SKM-1 (cell line): ENCODE measurements around the gene SCMH1.

Experiments used
- DNase-seq: peaks from one replicate; lab custom pipeline; 2025; ENCODE audit not compliant: unreplicated experiment; lab: John Stamatoyannopoulos, UW

SCMH1 gene

DNA sequence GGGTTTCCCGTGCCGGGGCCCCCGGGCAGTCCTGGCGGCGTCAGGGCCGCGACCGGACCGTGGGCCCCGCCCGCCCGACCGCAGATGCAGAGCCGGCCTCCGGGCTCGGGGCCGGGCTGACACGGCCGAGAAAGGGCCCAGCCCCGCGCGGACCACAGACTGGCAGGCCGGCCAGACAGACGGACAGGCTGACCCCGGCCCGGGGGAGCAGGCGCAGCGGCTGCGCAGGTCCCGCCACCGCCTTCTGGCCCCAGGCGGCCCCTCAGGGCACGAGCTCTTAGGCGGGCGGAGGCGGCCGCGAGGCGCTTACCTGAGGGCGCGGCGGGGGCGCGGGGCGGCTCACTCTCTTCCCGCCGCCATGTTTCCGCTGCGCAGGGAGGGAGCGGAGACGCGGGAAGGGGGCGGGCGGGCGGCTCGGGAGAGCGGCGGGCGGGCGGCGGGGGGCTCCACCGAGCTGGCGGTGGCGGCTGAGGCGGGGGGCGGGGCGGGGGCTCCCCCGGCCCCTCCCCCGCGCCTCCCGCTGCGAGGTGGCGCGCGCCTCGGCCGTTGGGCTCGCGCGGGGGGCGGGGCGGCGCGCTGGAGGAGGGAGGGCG, at the start of gene SCMH1:
TSS of gene SCMH1 (minus strand) at position 558 of the 593 bp plus-strand sequence. CDS start 56,173 bp downstream, outside the sequence.
- DNase-seq = no peak

DNA sequence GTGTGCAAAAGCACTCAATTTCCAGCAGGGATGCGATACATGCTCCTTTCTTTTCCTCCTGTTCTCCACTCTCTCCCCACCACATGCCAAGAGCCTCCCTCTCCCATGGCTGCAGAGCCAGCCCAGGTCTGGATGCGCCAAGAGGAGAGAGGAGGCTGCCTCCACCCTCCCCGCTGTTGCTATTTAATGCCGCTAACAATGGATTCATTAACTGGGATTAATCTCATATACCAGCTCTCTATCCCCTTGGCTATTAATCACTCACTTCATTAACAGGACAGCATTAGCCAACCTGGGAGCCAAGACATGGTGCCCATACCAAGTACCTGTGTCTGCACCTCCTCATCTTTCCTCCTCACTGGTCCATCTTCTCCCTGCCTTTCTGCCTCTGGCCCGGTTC, 49.1 kb upstream of the SCMH1 start:
- no peak for DNase-seq

DNA sequence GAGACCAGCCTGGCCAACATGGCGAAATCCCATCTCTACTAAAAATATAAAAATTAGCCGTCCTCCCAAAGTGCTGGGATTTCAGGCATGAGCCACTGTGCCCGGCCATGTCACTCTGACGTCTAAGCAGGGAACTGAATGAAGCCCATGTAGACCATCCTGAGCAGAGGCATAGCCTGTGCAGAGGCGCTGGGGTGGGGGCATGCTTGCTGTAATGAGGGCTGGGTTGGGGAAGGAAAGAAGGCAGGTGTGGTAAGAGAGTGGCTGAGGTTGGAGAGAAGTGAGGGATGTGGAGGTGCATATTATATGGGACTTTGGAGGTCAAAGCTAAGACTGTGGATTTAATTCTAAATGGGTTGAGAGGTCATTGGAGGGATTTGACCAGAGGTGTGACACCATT, 47.1 kb upstream of the SCMH1 start:
- DNase-seq = no peak

- DNase-seq = no peak
Observed at GRCh38 chr1:41286992-41287391, 44.9 kb upstream of the SCMH1 start.

- DNase-seq = no peak
Observed at GRCh38 chr1:41286486-41286885, 44.4 kb upstream of the SCMH1 start.

DNA sequence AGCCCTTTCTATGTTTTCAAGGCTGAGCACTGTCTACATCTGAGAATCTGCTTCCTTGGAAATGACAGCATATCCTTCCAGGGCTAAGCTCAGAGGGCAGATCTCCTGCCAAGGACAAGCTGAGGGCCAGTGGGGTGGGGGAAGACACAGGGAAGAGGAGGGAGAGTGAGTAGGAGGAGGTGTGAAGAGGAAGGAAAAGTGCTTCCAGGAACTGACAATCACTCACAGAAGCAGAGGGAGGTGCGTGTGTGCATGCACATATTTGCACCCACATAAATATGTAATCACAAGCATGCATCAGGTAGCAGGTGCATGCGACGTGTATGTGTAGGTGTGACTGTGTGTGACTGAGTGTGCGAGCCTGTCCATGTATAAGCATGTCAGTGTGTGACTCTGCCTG, 43.7 kb upstream of the SCMH1 start:
- DNase-seq = no peak

DNA sequence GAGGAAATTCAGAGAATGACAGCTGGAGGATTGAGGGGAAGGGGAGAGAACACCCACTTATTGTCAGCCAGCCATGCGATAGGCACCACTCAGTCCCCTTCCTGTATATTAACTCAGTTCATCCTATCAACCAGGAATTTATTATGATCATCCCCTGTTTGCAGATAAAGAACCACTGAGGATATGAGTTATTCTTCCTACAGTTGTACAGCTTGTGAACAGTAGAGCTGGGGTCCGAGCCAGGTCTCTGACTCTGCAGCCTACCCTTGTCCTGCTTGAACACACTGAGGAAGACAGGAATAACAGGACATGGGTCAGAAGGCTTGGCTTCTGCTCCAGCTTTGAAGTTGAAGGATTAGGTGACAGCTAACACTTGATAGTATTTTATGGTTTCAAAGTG, 42.0 kb upstream of the SCMH1 start:
- no peak for DNase-seq

GRCh38 chr1:41282679-41283317, 40.7 kb upstream of the SCMH1 start:
- DNase-seq = no peak

GRCh38 chr1:41281334-41281733, 39.2 kb upstream of the SCMH1 start:
- no peak for DNase-seq

- no peak for DNase-seq
Observed at GRCh38 chr1:41280202-41281032, 38.3 kb upstream of the SCMH1 start.

DNA sequence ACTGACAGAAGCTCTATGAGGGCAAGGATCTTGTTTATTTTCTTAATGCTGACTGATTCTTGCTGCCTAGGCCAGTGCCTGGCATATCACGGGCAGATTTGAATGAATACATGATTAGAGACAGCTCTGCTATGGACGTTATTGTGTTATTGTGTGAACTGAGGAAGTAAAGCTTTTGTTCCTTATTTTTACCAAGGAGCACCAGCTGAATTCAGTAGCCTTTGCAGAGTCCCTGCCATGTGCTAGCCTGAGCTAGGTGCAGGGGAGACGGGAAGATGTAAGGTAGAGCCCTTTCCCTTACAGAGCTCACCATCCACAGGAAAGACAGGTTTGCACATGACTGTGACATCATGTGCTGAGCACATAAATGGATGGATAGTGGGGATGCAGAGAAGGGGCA, 36.0 kb upstream of the SCMH1 start:
- peak; percentile 56 for DNase-seq

GRCh38 chr1:41277371-41277975, 35.4 kb upstream of the SCMH1 start:
- DNase-seq = peak; percentile 40

DNA sequence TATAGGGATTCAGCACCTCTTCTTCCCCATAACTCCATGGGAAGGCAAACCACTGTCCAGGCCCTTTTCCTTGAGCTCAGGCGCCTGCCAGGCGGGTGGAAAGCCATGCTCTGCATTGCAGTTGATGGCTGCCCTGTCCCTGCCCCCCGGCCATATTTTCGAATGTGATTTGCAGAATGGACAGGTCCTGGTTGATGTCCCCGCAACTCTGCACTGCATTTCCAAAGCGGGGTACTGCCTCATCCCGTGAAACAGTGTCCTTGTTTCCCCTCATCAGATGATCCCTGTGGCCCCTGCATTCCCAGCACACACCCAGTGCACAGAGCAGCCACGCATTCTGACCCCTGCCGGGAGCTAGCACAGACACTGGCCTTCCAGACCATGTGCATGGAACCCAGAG, 33.7 kb upstream of the SCMH1 start:
- no peak for DNase-seq

DNA sequence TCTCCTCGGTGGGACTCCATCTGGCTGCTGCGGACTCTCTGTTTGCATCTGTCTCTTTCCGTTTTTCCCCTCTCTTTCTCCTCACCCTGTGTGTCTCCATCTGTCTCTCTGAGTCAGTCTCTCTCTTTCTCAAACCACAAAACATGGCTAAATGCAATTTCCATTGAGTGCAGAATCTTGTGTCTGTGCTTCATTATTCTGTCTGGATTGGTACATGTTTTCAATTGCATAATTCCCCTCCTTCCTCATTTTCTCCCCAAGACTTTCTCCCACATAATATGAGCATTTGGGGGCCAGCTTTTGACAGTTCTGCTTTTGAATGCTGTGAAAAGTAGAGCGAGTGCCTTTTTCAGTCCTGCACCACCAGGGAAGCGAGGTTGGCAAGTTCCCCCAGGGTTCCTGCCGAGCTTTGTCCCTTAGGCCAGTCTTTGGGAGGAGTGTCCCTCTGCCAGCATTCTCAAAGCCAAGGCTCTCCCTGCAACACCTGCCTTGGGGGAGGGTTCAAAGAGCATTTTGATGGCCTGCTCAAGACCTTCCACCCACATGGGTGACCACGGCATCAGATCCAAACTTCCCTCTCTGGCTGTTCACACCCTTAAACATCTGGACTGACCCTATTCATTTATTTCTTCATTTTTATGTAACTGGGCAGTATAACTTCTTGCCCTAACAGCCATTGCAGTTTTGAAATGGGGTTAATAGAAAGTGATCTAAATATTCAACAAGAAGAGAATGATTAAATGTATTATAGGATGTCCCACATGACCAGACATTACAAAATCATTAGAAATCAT, 32.8 kb upstream of the SCMH1 start:
- peak; percentile 97 for DNase-seq

GRCh38 chr1:41272601-41273000, 30.5 kb upstream of the SCMH1 start:
- DNase-seq = no peak

DNA sequence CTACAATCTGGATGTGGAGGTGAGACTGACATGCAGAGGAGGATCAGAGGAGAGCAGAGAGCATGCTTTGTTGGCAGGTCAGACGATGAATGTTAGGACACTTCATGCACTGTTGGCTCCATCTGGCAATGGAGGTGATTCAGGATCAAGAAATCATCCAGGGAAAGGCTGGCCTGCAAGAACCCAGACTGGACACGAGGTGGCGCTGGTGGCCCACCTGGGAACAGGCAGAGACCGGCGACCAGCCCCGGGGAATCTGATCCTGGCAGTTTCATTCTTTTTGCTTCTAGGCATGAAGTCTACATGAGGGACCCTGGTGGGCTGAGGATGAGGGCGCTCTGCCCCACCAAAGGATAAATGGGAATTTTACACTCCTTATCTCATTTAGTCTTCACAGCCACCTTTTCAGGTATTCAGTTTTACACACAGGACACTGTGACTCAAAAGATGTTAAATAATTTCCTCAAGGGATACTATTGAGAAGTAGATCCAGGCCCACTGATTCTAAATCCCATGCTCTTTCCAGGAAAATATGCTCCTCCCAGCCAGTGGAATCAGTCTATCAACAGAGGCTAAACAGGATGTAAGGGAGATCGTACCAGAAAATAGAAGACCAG, 26.2 kb upstream of the SCMH1 start:
- DNase-seq = peak; percentile 45

DNA sequence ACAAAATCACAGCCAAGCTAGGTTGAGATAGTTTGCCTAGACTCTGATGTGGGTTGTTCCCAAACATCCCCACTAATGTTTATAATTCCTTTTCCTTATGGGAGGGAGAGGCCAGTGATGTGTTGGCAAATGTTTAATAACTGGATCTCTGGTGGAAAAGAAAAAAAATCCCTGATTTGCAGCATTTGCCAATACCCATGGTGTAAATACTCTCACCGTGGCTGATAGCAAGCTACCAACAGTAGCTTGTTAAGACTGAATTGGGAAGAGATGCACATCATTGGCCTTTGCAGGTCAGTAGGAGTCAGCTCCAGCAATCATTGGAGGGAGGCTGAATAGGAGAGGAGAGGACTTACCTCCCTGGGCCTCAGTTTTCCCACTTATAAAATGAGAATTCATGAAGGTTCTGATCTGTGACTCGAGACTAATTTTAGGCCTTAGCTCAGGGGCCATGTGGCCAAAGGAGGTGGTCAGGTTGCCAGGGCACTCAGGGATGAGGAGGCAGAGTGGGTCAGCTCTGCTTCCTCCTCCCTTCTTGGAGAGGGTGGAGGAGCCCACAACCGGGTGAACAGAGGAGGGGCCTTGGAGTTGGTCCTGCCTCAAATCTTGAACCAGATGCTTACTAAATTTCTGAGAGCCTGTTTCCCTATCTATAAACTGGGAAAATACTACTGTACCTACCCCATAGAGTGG, 20.0 kb upstream of the SCMH1 start:
- DNase-seq = no peak

DNA sequence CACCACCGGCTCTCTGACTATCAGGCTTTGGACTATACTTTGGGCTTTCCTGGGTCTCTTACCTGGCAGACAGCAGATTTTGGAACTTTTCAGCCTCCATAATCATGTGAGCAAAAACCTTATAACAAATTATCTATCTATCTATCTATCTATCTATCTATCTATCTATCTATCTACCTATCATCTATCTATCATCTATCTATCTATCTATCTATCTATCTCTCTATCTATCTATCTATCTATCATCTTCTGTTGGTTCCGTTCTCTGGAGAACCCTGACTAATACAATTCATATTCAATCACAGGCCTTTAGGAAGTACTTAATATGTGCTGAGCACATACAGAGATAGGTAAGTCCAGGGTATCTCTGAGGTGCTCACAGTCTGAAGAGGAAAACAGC, 18.7 kb upstream of the SCMH1 start:
- DNase-seq = no peak

DNA sequence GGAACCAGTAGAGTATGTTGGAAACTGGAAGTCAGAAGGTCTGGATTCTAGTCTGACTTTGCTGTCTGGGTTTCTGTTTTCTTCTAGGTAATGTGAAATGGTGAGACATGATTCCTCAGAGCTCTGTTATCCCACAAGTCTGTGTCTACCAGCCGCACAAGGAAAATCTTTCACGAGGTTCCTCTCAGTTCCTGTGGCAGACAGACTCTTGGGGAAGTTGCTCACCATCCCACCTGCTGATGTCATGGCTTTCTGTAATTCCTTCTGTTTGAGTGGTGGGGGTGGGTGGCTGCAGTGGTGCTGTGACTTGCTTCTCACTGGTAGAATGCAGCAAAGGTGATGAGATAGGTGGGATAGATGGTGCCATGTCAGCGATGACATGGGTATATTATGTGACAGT, 17.1 kb upstream of the SCMH1 start:
- no peak for DNase-seq

DNA sequence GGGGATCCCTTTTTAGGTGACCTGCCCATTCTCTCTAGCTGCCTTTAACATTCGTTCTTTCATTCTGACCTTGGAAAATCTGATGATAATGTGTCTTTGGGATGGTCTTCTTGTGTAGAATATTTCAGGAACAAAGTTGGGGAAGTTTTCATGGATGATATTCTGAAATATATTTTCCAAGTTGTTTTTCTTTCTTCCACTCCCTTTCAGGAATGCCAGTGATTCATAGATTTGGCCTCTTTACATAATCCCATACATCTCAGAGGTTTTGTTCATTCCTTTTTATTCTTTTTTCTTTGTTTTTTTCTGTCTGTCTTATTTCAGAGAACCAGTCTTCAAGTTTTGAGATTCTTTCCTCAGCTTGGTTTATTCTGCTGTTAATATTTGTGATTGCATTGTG, 13.9 kb upstream of the SCMH1 start:
- DNase-seq = no peak
